Loucy (cell line): ENCODE data around the gene PTPRF.

Experiments
- H2AFZ ChIP-seq: fragments of 200-600 bp; sonication (generic); 2 replicates; pipeline ENCODE4 v1.6.0; 2016; ENCODE audit warnings: antibody characterized with exemption, mild to moderate bottlenecking, low read length, moderate library complexity
- H3F3A ChIP-seq: fragments of 200-600 bp; 2 replicates; pipeline ENCODE4 v1.6.0; 2016; ENCODE audit warnings: antibody characterized with exemption, low read depth, mild to moderate bottlenecking
- H3K27me3 ChIP-seq: fragments of 200-600 bp; sonication (generic); 2 replicates; pipeline ENCODE4 v1.6.1; 2014; ENCODE audit warnings: low read length, mild to moderate bottlenecking; ENCODE audit not compliant: insufficient read depth, poor library complexity, severe bottlenecking
- H3K36me3 ChIP-seq: fragments of 200-600 bp; sonication (generic); 2 replicates; pipeline ENCODE4 v1.6.1; 2016; ENCODE audit warnings: low read length; ENCODE audit not compliant: insufficient read depth
- H3K4me1 ChIP-seq: fragments of 200-600 bp; sonication (generic); 2 replicates; pipeline ENCODE4 v1.5.1; 2014; ENCODE audit warnings: low read length, mild to moderate bottlenecking; ENCODE audit not compliant: insufficient read depth, poor library complexity, severe bottlenecking
- H3K4me2 ChIP-seq: fragments of 200-600 bp; sonication (generic); 2 replicates; pipeline ENCODE4 v1.6.0; 2014; ENCODE audit warnings: antibody characterized with exemption, low read length, low read depth, mild to moderate bottlenecking; ENCODE audit not compliant: poor library complexity, severe bottlenecking
- H3K4me3 ChIP-seq: fragments of 200-600 bp; sonication (generic); 2 replicates; pipeline ENCODE4 v1.5.1; 2014; ENCODE audit warnings: low read length, mild to moderate bottlenecking, mixed read lengths; ENCODE audit not compliant: poor library complexity, severe bottlenecking
- H3K79me2 ChIP-seq: fragments of 200-600 bp; sonication (generic); 2 replicates; pipeline ENCODE4 v1.6.1; 2014; ENCODE audit warnings: low read length; ENCODE audit not compliant: insufficient read depth
- H3K9ac ChIP-seq: fragments of 200-600 bp; sonication (generic); 2 replicates; pipeline ENCODE4 v1.6.0; 2014; ENCODE audit warnings: mild to moderate bottlenecking, low read depth, low read length, moderate library complexity; ENCODE audit not compliant: poor library complexity, severe bottlenecking
- H3K9me2 ChIP-seq: fragments of 200-600 bp; sonication (generic); replicated peaks from 2 replicates; pipeline ENCODE4 v1.6.1; 2016; ENCODE audit warnings: low read depth, low read length, mixed read lengths
- H3K9me3 ChIP-seq: fragments of 200-600 bp; sonication (generic); 2 replicates; pipeline ENCODE4 v1.6.1; 2014; ENCODE audit warnings: mild to moderate bottlenecking, antibody characterized with exemption, low read length, low read depth; ENCODE audit not compliant: insufficient read depth
- H4K20me1 ChIP-seq: fragments of 200-600 bp; sonication (generic); 2 replicates; pipeline ENCODE4 v1.6.0; 2014; ENCODE audit warnings: antibody characterized with exemption, low read length, mild to moderate bottlenecking; ENCODE audit not compliant: insufficient read depth, poor library complexity, severe bottlenecking
- CTCF ChIP-seq: fragments of 200-600 bp; sonication (generic); conservative IDR thresholded peaks from 2 replicates; pipeline ENCODE4 v1.5.1; 2014; ENCODE audit warnings: mild to moderate bottlenecking, antibody characterized with exemption, low read length
- EZH2phosphoT487 ChIP-seq: fragments of 200-600 bp; IDR thresholded peaks from 2 replicates; pipeline ENCODE4 v1.6.1; 2018; ENCODE audit warnings: antibody characterized with exemption, mild to moderate bottlenecking, moderate library complexity, borderline replicate concordance

Gene PTPRF

GRCh38 chr1:43521756-43522155 lies 8.9 kb upstream of the PTPRF start:
- Histone ChIP-seq H3K4me1 (no peaks in the 10 kb centered on the region), H3K9ac (no peak overlapping the region), H3F3A (no peaks in the 10 kb centered on the region), H3K36me3 (no peaks in the 10 kb centered on the region), H4K20me1 (no peaks in the 10 kb centered on the region), H3K79me2 (no peaks in the 10 kb centered on the region), H3K4me3 (no peak overlapping the region), H3K4me2 (no peak overlapping the region), H2AFZ (no peak overlapping the region), H3K27me3 (no peaks in the 10 kb centered on the region), H3K9me2 (no peaks in the 10 kb centered on the region), H3K9me3 (no peaks in the 10 kb centered on the region)
- no peak for TF ChIP-seq EZH2phosphoT487
- TF ChIP-seq CTCF, result no peak

GRCh38 chr1:43522431-43522775 lies 8.3 kb upstream of the PTPRF start:
- H3K79me2 ChIP-seq, result no peaks in the 10 kb centered on the region
- no peaks in the 10 kb centered on the region for H3K36me3 ChIP-seq
- H3K9me3 ChIP-seq, result no peaks in the 10 kb centered on the region
- H3K9ac ChIP-seq, result no peak overlapping the region
- H3K27me3 ChIP-seq, result no peaks in the 10 kb centered on the region
- no peaks in the 10 kb centered on the region for H4K20me1 ChIP-seq
- no peak overlapping the region for H2AFZ ChIP-seq
- H3K4me2 ChIP-seq, result no peak overlapping the region
- no peaks in the 10 kb centered on the region for H3F3A ChIP-seq
- H3K4me1 ChIP-seq, result no peaks in the 10 kb centered on the region
- TF ChIP-seq CTCF (no peak), EZH2phosphoT487 (no peak)
- H3K9me2 ChIP-seq, result no peaks in the 10 kb centered on the region
- no peak overlapping the region for H3K4me3 ChIP-seq

GRCh38 chr1:43522776-43523480 lies 7.8 kb upstream of the PTPRF start:
- no peaks in the 10 kb centered on the region for H3K27me3 ChIP-seq
- no peaks in the 10 kb centered on the region for H3K79me2 ChIP-seq
- no peaks in the 10 kb centered on the region for H3F3A ChIP-seq
- H3K4me3 ChIP-seq, result no peak overlapping the region
- TF ChIP-seq CTCF (no peak), EZH2phosphoT487 (no peak)
- H3K9me2 ChIP-seq, result no peaks in the 10 kb centered on the region
- no peaks in the 10 kb centered on the region for H3K36me3 ChIP-seq
- H4K20me1 ChIP-seq, result no peaks in the 10 kb centered on the region
- no peaks in the 10 kb centered on the region for H3K9me3 ChIP-seq
- H3K4me1 ChIP-seq, result no peaks in the 10 kb centered on the region
- H3K9ac ChIP-seq, result no peak overlapping the region
- no peak overlapping the region for H2AFZ ChIP-seq
- H3K4me2 ChIP-seq, result no peak overlapping the region
